Epithelial cell of esophagus (primary cell): ENCODE measurements around the gene CCDC91.

Experiments used
- DNase-seq: peaks from one replicate; pipeline ENCODE4 v3.0.0; 2010; ENCODE audit warnings: low read depth
- H3K4me3 ChIP-seq: 2 replicates; pipeline ENCODE4 v1.5.1; 2011; ENCODE audit warnings: mild to moderate bottlenecking, low read length, control low read depth
- TF ChIP-seq, protein P1 (sequence below): IDR thresholded peaks from 2 replicates; pipeline ENCODE4 v1.5.1; 2011; ENCODE audit warnings: low read depth, mild to moderate bottlenecking, low read length, control low read depth, inconsistent platforms; ENCODE audit not compliant: insufficient read depth; ENCODE audit errors: missing control alignments

CCDC91 gene

DNA sequence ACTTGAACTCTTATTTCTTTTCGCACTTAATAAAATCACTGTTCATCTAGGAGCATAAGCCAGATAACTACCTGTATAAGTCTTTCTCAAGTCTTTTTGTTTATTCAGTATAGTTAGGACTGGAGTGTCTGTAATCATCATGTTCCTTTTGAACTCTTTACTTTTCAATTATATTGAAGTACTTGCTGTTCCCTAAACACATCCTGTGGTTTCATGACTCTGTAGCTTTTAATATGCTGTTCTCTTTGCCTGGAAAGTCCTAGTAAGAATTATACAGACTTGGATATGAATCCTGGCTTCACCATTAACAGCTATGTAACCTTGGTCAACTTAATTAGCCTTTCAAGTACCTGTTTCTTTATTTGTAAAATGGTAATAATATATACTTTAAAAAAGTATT, 88.2 kb downstream of the CCDC91 start:
- no peak overlapping the region for H3K4me3 ChIP-seq
- no peak for DNase-seq
- TF ChIP-seq, protein P1, sequence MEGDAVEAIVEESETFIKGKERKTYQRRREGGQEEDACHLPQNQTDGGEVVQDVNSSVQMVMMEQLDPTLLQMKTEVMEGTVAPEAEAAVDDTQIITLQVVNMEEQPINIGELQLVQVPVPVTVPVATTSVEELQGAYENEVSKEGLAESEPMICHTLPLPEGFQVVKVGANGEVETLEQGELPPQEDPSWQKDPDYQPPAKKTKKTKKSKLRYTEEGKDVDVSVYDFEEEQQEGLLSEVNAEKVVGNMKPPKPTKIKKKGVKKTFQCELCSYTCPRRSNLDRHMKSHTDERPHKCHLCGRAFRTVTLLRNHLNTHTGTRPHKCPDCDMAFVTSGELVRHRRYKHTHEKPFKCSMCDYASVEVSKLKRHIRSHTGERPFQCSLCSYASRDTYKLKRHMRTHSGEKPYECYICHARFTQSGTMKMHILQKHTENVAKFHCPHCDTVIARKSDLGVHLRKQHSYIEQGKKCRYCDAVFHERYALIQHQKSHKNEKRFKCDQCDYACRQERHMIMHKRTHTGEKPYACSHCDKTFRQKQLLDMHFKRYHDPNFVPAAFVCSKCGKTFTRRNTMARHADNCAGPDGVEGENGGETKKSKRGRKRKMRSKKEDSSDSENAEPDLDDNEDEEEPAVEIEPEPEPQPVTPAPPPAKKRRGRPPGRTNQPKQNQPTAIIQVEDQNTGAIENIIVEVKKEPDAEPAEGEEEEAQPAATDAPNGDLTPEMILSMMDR = no peak

DNA sequence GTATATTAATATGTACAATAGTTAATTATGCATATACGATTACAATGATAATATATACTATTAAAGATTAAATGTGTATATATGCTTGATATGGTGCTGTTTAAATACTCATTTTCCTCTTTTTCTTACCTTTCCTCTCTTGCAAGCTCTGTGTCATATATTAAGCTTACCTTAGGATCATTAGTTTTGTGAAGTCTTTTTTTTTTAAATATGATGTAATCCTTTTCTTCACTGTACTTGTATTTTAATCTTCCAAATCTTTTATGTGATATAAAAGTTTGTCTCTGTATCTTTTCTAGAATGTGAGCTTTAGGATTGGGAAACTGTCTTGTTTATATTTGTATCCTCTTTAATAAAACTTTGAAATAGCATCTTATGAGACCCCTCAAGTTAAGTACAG, 88.7 kb downstream of the CCDC91 start:
- no peak overlapping the region for H3K4me3 ChIP-seq
- TF ChIP-seq, protein P1 = no peak
- no peak for DNase-seq

DNA sequence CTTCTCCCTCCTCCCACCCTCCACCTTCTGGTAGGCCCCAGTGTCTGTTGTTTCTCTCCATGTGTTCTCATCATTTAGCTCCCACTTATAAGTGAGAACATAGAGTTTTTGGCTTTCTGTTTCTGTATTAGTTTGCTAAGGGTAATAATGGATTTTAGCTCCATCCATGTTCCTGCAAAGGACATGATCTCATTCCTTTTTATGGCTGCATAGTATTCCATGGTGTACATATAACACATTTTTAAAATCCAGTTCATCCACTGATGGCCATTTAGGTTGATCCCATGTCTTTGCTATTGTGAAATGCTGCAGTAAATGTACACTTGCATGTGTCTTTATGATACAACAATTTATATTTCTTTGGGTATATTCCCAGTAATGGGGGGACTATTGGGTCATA, 96.1 kb downstream of the CCDC91 start:
- TF ChIP-seq, protein P1 = no peak
- H3K4me3 ChIP-seq = no peak overlapping the region
- no peak for DNase-seq

DNA sequence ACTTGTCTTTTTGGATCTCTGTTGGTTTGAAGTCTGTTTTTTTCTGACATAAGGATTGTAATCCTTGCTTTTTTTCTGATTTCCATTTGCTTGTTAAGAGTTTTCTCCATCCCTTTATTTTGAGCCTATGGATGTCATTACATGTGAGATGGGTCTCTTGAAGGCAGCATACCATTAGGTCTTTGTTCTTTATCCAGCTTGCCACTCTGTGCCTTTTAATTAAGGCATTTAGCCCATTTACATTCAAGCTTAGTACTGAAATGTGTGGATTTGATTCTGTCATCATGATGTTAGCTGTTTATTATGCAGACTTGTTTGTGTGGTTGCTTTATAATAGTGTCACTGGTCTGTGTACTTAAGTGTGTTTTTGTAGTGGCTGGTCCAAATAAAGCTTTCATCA, 100.0 kb downstream of the CCDC91 start:
- no peak for DNase-seq
- TF ChIP-seq, protein P1 = no peak
- no peak overlapping the region for H3K4me3 ChIP-seq

DNA sequence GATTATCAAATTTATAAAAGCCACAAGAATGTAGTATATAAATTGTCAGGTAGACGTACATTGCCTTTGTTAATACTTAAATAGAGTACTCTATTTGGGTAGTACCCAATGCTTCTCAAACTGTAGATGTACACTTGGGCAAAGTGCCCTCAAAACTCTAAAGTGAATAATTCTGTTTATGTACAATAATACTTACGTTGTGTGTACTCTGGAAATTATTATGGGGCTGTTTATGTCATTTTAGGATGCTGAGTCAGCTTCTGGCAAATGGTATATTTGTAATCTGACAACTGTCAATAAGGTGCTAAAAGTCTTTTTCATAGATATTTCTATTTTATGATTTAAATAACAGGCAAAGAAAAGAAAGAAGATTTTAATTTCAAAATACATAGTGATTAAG, 102.4 kb downstream of the CCDC91 start:
- no peak overlapping the region for H3K4me3 ChIP-seq
- TF ChIP-seq, protein P1 = no peak
- DNase-seq = no peak

DNA sequence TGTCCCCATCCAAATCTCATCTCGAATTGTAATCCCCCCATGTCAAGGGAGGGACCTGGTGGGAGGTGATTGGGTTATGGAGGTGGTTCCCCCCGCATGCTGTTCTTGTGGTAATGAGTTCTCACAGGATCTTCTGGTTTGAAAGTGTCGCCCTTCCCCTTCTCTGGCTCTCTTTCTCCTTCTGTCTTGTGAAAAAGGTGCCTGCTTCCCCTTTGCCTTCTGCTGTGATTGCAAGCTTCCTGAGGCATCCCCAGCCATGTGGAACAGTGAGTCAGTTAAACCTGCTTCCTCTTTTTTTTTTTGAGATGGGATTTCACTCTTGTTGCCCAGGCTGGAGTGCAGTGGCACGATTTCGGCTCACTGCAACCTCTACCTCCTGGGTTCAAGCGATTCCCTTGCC, 104.0 kb downstream of the CCDC91 start:
- no peak overlapping the region for H3K4me3 ChIP-seq
- no peak for DNase-seq
- TF ChIP-seq, protein P1 = no peak

DNA sequence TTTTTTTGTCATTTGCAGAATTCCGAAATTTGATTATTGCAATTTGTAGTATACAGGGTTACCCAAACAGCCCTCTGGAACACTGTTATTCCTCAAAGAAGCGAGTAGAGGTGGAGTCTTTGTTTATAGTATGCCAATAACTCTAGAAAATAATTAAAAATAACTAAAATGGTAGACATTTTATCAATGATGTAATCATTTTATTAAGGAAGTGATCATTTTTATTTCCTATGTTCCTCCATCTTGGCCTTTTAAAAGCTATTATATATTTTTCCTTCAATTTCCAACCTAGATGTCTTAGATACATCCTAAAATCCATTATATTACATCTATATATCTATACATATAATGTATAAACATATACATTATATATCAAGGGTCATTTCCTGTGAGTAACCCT, 106.0 kb downstream of the CCDC91 start:
- no peak overlapping the region for H3K4me3 ChIP-seq
- TF ChIP-seq, protein P1 = no peak
- no peak for DNase-seq
